Lung (tissue), 12 donors: ENCODE measurements around the gene MBIP. TPM values are rescaled to one million over a fixed set of nuclear protein-coding genes. Genes with fewer than 3 reads are reported as not detected.
"Not testable (repeated sequence)": the region's sequence is repeated elsewhere in the genome, so short reads cannot be mapped to it uniquely, and the experiment has no call there.

Experiments
- ATAC-seq: fragments of 200-7000 bp; cut with Tn5 transposase; one replicate; pipeline ENCODE4 v1.9.1; 2020; ENCODE audit warnings: moderate number of reproducible peaks; ENCODE audit not compliant: insufficient read depth, low FRiP score
- DNase-seq, 3 donors: peaks; one replicate each; pipeline ENCODE4 v3.0.0-alpha.2; 2013 to 2017
- H3K27ac ChIP-seq, 2 donors: one replicate each; pipeline ENCODE4 v1.5.1; 2013; ENCODE audit warnings: mild to moderate bottlenecking in 2 of 2, moderate library complexity in 2 of 2, control low read depth in 1 of 2, inconsistent platforms in 1 of 2, low read depth in 1 of 2, low read length in 1 of 2
- H3K27me3 ChIP-seq, 3 donors: one replicate each; pipeline ENCODE4 v1.5.1; 2013; ENCODE audit warnings: low read length in 2 of 3; ENCODE audit not compliant: control insufficient read depth in 3 of 3, insufficient read depth in 3 of 3
- H3K36me3 ChIP-seq, 4 donors: one replicate each; pipeline ENCODE4 v1.5.1; 2013; ENCODE audit warnings: low read length in 4 of 4, mild to moderate bottlenecking in 1 of 4, moderate library complexity in 1 of 4; ENCODE audit not compliant: control insufficient read depth in 4 of 4, insufficient read depth in 4 of 4
- H3K4me1 ChIP-seq, 5 donors: one replicate each; pipeline ENCODE4 v1.5.1; 2013; ENCODE audit warnings: low read length in 5 of 5, mild to moderate bottlenecking in 2 of 5, moderate library complexity in 1 of 5; ENCODE audit not compliant: control insufficient read depth in 5 of 5, insufficient read depth in 5 of 5
- H3K4me3 ChIP-seq: one replicate; pipeline ENCODE4 v1.5.1; 2013; ENCODE audit warnings: mild to moderate bottlenecking, control low read depth, moderate library complexity
- H3K9ac ChIP-seq, 2 donors: one replicate each; pipeline ENCODE4 v1.5.1; 2013; ENCODE audit warnings: low read length in 2 of 2, control low read depth in 1 of 2; ENCODE audit not compliant: insufficient read depth in 1 of 2
- H3K9me3 ChIP-seq, 4 donors: one replicate each; pipeline ENCODE4 v1.5.1; 2013; ENCODE audit warnings: low read length in 3 of 4, mild to moderate bottlenecking in 1 of 4, moderate library complexity in 1 of 4; ENCODE audit not compliant: control insufficient read depth in 4 of 4, insufficient read depth in 3 of 4
- WGBS, 2 donors: extraction: QIAGEN DNeasy Blood & Tissue Kit; methylation state at CpG; one replicate each; pipeline ENCODE4 v1.1.7; 2013; 5-methylcytosine and 5-hydroxymethylcytosine counted together
- polyA plus RNA-seq, 2 donors: library from polyadenylated mRNA; stranded (reverse); fragments of 200-250 nt; gene quantifications; one replicate each; pipeline ENCODE4 v1.2.1, GENCODE V29; 2013
- total RNA-seq, 2 donors: library from RNA; depleted of rRNA in 1 of 2; stranded (reverse); fragments of >200 nt in 1 of 2; gene quantifications; one replicate each; pipeline ENCODE4 v1.2.1, GENCODE V29; 2014 to 2021
- TF ChIP-seq, protein P1 (sequence below): IDR thresholded peaks from 2 replicates; pipeline ENCODE4 v1.5.1; 2012; ENCODE audit warnings: mild to moderate bottlenecking; ENCODE audit errors: control extremely low read depth, extremely low read depth
- donor health status: control.
- donor health status: control.
- donor health status: Bipolar disorder and iron deficiency.
- donor health status: healthy.
- donor health status: DM: yes; HTN: yes; CAD: no.

MBIP gene
- total and polyA plus RNA-seq, 4 donors: 32.5 to 484 (median 84.3) TPM

GRCh38 chr14:36339816-36340215 lies 19.4 kb upstream of the MBIP start:
- Histone ChIP-seq H3K9me3 (no peaks in the 10 kb centered on the region), H3K27me3 (no peaks in the 10 kb centered on the region), H3K4me3 (no peak overlapping the region), H3K27ac (no peak overlapping the region), H3K9ac (no peak overlapping the region), H3K36me3 (no peaks in the 10 kb centered on the region), H3K4me1 (no peaks in the 10 kb centered on the region)
- WGBS, 2 donors: 37 to 68% methylated on average over 1 of the region's 1 CpG
- DNase-seq (no peak), ATAC-seq (no peak)
- TF ChIP-seq, protein P1, sequence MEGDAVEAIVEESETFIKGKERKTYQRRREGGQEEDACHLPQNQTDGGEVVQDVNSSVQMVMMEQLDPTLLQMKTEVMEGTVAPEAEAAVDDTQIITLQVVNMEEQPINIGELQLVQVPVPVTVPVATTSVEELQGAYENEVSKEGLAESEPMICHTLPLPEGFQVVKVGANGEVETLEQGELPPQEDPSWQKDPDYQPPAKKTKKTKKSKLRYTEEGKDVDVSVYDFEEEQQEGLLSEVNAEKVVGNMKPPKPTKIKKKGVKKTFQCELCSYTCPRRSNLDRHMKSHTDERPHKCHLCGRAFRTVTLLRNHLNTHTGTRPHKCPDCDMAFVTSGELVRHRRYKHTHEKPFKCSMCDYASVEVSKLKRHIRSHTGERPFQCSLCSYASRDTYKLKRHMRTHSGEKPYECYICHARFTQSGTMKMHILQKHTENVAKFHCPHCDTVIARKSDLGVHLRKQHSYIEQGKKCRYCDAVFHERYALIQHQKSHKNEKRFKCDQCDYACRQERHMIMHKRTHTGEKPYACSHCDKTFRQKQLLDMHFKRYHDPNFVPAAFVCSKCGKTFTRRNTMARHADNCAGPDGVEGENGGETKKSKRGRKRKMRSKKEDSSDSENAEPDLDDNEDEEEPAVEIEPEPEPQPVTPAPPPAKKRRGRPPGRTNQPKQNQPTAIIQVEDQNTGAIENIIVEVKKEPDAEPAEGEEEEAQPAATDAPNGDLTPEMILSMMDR: no peak

DNA sequence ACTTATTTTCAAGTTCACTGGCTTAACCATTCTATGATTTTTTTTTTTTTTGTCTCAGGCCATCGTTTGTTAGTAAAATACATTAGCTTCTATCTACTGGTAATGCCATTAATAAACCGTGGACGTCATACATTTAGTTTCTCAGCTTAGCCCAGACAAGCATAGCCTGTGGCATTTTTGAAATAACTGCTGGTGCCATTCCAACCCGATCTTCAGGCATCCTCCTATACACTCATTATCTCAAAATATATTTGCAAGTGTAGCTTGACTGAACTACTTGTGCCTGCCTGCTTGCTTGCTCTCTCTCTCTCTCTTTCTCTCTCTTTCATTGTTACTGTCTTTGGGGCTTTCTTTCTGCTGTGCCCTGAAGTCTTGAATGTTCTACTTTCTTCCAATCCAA lies 12.7 kb upstream of the MBIP start:
- no peaks in the 10 kb centered on the region for H3K9me3 ChIP-seq
- no peak for ATAC-seq
- WGBS, 2 donors: 69 to 83% methylated on average over 4 of the region's 4 CpGs
- DNase-seq: no peak
- peaks cover 0 to 2% (median 0%) of the 10 kb centered on the region in 3 donors for H3K27me3 ChIP-seq
- no peak overlapping the region for H3K27ac ChIP-seq
- no peak overlapping the region for H3K4me3 ChIP-seq
- H3K36me3 ChIP-seq: no peaks in the 10 kb centered on the region
- no peaks in the 10 kb centered on the region for H3K4me1 ChIP-seq
- no peak overlapping the region for H3K9ac ChIP-seq
- TF ChIP-seq, protein P1: no peak

DNA sequence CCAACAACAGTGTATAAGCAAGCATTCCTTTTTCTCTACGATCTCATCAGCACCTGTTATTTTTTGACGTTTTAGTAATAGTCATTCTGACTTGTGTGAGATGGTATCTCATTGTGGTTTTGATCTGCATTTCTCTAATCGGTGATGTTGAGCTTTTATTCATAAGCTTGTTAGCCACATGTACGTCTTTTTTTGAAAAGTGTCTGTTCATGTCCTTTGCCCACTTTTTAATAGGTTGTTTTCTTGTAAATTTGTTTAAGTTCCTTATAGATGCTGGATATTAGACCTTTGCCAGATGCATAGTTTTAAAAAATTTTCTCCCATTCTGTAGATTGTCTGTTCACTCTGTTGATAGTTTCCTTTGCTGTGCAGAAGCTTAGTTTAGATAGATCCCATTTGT lies 7.1 kb upstream of the MBIP start:
- 89 to 91% methylated on average over 4 of the region's 4 CpGs for WGBS, 2 donors
- not testable (repeated sequence) for H3K9me3 ChIP-seq, H3K4me3 ChIP-seq, H3K27ac ChIP-seq, ATAC-seq, H3K9ac ChIP-seq, H3K4me1 ChIP-seq, DNase-seq, H3K36me3 ChIP-seq, H3K27me3 ChIP-seq

- Histone ChIP-seq H3K4me1 (peaks cover 0 to under 1% (median 0%) of the 10 kb centered on the region in 5 donors), H3K4me3 (no peak overlapping the region), H3K27ac (no peak overlapping the region), H3K36me3 (no peaks in the 10 kb centered on the region), H3K9me3 (peaks cover 0 to 3% (median 0%) of the 10 kb centered on the region in 4 donors), H3K9ac (no peak overlapping the region), H3K27me3 (no peaks in the 10 kb centered on the region)
- TF ChIP-seq, protein P1: no peak
- ATAC-seq (no peak), DNase-seq (no peak)
- 91 to 92% methylated on average over 3 of the region's 3 CpGs for WGBS, 2 donors
Observed at GRCh38 chr14:36325853-36326252, 5.4 kb upstream of the MBIP start.
